Measurements from ENCODE around the gene PDZD7.

PDZD7 gene

DNA sequence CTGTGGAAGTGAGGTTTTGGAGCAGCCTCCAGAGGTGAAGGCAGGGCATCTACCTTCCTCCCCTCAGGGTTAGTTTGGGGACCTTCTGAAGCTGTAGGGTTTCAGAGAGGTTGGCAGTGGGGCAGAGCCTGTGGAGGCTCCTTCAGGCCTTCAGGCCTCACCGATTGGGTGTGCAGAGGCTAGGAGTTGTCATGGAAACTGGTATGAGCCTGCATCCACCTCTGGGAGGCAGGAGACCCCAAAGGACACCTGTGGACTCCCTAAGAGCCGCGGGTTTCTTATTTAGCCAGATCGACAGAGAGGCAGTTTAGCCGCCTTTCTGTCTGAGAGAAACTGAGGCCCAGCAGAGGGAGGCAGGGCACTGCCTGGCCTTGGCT lies 29.3 kb downstream of the PDZD7 start:
- no peak for DNase-seq (ENCODE audit: low spot score)

DNA sequence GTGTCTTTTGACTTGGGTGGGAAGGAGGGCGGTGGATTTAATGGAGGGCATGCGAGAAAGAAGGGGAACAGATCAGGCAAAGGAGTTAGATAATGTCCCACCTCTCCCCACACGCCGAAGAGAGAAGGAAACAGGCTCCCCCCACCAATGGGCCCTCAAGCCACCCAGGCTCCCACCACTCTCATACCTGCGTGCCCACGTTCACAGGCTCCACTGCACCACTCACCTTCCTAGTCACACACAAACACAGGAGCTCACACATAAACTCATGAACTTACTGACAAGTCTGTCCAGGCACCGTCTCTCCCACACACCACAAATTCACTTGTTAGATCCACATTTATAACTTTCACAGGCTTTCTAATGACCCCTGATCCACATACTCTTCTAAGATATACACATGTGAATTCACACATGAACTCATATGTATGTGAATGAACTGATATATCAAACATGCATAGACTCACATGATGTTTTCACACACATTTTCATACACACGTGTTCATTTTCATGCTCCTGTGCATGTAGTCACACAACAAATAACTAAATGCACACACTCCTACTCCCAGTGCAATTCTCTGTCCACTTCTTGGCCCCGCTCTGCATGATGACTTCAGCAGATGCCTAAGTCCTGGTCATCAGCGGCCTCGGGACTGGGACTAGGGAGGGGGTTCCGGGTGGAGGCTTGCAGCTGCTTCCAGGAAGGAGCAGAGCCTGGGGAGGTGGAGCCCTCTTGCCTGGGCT lies 29.8 kb downstream of the PDZD7 start:
- peak; percentile 91 for DNase-seq (ENCODE audit: low spot score)

DNA sequence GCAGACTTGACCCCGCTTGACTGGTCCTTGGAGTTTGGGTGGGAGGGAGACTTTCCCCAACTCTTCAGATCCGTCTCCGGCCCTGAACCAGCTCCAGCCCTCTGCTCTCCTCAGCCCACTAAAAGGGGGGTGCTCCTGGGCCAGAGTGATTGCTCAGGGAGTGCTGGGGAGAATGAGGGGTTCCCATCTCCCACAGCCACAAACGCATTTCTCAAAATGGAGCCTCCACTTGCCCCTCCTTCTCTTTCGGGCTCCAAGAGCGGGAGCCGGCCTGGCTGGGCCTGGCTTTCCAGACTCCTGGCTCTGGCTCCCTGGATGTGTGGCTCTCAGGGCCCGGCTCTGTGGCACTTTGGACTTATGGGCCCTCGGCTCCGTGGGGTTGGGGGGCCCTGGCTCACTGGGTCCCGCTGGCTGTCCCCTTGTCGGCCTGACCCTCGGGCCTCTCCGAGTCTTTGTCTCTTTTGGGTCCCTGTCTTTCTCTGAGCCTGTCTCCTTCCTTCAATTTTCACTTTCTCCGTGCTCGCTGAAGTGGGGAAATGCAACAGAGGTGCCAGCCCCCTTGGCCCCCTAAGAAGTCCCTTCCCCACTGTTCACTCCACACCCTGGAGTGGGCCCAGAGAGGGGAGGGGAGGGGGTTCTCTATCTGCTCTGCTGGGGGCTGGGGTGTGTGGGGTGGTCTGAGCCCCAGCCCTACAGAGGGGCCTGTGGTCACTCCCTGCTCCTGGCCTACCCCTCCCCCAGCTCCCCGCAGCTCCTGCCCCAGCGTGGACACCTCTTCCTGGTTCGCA lies 30.6 kb downstream of the PDZD7 start:
- DNase-seq (ENCODE audit: low spot score), result peak; percentile 55

DNA sequence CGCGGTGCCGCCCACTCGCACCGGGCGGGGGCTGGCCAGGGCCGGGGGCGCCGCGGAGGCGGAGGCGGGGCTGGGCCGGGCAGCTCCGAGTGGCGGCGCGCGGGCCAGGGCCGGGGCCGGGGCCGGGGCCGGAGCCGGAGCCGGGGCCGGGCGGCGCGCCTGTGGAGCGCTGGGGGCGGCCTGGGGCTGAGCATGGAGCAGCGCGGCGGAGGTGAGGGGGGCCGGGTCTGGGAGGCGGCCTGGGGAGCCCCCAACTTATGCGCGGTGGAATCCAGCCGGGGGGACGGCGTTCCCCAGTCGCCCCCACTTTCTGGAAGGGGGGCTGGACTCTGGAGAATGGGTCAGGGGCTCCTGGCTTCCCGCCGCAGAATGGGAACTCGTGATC lies 31.2 kb downstream of the PDZD7 start, which contains the start of gene LZTS2:
Gene LZTS2 (plus strand): TSS at position 67 of the 385 bp plus-strand sequence. CDS start 2,731 bp downstream, outside the sequence.
- DNase-seq (ENCODE audit: low spot score), result no peak

DNA sequence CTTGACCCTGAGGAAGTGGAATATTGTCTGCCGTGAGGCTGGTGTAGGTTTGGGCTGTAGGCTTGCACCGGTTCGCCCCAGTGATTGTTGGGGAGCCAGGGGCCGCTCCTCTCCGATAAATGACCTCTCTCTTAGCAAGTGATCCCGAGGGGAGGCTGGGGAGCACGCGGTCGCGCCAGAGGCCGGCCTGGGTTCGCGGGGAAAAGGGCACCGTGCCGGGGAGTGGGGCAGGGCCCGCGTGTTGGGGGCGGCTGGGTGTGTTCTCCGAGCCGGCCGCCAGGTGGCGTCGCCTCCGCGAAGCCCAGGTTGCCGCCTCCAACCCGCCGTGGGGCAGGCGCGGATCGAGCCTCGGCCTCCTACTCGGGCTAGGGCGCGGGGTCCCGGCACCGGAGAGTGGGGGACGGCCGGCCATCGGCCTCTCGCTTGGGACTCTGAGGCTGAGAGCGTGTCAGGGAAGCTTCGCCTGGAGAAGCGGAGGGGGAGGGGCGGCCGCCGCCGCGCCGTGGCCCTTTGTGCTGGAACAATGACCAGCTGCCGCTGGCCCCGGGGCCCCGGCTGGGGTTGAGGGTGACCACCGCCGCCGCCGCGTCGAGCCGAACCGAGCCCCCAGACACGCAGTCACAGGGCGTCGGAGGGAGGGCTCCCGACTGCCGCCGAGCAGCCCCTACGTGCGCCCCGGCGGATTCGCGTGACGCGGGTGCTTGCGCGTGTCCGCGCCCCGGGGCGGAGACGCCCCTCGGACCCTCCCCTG lies 31.8 kb downstream of the PDZD7 start:
- peak; percentile 88 for DNase-seq (ENCODE audit: low spot score)

DNA sequence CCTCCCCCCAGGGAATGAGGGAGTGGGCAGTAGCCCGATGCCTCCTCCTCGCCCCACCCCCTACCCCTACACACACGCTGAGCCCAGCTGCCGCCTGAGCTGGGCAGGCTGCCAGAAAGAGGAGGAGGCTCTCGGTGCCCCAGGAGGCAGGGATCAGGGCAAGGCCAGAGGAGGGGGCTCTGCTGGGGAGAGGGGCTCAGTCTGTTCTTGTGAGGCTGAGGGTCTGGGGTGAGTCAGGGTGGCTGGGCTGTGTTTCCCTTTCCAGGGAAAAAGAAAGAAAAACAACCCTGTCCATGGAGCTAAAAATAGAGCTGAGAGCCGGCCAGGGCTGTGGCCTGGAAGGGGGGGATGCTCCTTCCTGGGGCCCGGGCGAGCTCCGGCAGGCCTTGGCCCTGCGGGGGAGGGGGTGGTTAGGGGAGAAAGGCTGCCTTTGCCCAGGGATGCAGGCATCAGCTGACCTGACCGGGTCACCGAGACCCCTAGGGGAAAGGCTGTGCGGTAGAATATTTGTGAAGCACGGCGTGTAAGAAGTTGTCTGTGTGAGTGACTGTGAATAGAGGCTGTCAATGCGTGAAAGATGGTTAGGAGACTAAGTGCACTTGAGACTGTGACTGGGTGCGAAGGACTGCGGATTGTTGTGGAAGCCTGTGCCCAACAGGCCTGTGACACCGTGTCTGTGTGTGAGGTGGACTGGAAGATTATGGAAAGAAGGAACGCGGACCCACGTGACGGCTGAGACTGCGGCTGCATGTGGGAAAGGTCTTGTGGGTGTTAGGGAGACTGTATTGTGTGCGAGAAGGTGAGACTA lies 32.5 kb downstream of the PDZD7 start:
- peak; percentile 98 for DNase-seq (ENCODE audit: low spot score)

DNA sequence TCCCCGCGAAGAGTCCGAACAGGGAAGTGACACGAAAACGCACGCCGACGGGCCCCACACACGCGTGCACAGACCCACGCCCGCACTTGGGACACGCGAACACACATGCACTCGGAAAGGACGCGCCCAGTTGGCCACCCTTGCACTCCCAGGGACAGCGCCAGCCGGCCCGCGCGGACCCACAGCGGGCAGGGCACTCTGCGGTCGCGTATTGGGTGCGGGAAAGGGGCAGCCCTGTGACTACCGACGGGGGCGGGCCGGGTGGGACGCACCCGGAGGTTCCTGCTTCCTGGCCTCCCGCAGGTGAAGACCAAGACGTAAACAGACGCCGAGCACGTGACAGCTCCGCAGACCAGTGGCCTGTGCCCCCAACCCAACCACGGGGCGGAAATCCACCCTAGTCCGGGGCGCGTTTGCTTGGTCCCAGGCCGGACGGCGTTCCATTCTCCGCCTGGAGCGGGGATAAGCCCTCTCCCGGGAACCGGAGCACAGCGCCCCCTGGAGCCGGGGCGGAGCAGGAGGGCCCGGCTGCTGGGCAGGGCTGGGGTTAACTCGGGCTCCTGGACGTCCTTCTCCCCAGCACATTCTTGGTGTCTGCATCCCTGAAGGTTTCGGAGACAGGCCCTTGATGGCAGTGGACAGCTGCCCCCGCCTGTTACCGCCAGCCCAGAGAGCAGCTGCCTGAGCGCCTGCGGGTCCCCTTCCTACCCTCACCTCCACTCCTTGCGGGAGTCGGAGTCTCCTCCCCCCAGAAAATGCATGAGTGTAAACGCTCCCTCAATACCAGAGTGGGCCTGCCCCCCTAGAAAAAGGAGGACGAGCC lies 33.4 kb downstream of the PDZD7 start:
- peak; percentile 83 for DNase-seq (ENCODE audit: low spot score)

DNA sequence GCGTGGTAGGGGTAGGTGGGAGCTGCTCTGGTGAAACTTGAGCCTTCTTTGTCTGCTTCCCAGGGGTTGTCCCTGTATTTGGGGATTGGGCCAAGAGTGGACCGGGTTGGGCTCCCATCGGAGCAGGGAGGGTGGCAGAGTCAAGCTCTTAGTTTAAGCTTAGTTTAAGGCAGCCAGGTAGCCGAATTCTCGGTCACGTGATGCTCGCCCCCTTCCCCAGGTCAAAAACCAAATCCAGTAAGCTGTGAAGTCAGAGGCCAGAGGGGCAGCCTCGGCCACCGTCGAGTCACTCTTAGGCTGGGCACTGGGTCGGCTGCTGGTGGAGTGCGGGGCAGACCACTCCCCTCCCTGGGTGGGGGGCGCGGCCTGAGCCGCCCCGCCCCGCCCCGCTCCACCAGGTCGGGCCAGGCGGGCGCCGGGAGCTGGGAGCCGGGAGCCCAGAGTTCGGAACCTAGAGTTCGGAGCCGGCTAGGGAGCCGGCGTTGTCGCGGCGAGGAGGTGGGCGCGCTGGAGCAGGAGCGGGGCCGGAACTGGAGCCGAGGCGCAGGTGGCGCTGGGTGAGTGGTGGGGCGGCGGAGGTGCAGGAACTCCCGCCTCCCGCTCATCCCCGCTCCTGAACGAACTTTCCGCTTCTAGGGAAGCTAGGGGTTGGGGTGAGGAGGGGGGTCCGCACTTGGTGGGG lies 34.1 kb downstream of the PDZD7 start:
- no peak for DNase-seq (ENCODE audit: low spot score)

DNA sequence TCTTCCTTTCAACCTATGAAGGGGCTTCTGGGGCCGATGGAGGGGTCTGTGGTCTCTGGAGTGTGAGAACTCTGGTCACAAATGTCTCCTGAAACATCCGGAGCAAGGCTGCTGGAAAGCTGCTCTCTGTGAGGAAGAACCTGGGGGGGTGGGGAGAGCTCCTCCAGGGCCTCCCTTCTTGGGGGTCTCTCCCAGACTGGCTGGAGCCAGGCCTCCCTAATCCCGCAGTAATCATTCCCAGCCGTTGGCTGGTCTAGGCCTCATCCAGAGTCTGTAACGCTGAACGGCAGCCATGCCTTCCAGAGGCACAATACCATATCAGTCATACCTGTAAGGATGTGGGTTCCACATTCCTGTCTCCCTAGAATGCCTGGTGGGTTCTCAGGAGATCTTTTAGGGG lies 35.7 kb downstream of the PDZD7 start:
- no peak for DNase-seq (ENCODE audit: low spot score)

DNA sequence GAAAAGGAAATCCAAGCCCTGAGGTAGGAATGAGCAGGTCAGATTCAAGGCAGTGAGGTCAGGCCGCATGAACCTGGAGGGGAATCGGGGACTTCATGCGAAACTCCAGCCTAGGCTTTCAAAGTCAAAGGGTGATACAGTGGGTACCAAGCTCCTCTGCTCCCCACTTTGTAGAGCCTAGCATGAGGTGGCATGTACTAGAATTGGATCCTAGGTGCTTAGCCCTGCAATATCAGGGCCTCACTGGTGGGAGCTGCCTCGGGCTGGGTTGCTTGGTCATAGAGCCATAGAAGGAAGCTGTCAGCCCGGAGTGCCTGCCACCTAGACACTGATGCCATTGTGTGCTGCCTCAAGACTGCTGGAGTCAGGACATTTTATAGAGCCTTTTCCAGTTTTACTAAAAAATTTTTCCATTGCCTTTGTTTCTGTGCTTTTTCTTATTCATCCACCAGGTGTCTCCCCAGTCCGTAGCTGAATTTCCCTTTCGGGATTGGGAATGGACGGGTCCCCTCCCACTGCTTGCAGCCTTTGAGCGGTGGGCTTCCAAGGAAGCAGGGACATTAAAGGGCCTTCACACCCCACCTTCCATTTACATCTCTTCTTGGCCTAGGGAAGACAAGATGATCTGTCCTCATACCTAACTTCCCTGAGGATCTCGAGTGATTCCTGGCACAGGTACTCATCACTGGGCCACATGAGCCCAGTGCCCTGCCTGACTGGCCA lies 36.8 kb downstream of the PDZD7 start:
- DNase-seq (ENCODE audit: low spot score), result peak; percentile 75

DNA sequence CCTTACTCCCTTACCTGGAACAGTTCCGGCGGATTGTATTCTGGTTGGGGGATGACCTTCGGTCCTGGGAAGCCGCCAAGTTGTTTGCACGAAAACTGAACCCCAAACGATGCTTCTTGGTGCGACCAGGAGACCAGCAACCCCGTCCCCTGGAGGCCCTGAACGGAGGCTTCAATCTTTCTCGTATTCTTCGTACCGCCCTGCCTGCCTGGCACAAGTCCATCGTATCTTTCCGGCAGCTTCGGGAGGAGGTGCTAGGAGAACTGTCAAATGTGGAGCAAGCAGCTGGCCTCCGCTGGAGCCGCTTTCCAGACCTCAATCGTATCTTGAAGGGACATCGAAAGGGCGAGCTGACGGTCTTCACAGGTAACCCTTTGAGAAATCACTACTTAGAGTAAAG lies 41.8 kb downstream of the PDZD7 start:
- no peak for DNase-seq (ENCODE audit: low spot score)

DNA sequence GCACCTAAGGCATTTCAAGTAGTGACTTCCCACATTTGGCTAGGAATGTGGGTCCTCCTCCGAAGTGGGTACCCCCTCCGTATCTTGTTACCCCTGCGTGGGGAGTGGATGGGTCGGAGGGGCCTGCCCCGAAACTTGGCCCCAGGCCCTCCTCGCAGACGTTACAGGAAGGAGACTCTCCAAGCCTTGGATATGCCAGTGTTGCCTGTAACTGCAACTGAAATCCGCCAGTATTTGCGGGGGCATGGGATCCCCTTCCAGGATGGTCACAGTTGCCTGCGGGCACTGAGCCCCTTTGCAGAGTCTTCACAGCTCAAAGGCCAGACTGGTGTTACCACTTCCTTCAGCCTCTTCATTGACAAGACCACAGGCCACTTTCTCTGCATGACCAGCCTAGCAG lies 42.8 kb downstream of the PDZD7 start:
- DNase-seq (ENCODE audit: low spot score), result no peak

DNA sequence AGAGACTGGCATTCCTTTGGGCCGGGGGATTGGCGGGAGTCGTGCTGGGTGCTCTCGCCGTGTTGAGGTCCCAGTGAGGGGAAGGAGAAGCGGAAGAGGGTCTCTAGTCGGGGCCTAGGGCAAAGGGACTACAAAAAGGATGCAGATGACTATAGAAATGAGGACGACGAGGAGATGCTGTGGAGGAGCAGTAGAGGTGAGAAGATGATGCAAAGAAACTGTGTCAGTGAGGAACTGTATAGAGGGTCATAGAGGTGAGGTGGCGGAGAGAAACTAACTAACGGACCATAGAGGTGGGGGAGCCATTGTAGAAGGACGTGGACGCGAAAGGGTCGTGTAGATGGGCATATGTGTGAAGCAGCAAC lies 43.3 kb downstream of the PDZD7 start:
- no peak for DNase-seq (ENCODE audit: low spot score)

DNA sequence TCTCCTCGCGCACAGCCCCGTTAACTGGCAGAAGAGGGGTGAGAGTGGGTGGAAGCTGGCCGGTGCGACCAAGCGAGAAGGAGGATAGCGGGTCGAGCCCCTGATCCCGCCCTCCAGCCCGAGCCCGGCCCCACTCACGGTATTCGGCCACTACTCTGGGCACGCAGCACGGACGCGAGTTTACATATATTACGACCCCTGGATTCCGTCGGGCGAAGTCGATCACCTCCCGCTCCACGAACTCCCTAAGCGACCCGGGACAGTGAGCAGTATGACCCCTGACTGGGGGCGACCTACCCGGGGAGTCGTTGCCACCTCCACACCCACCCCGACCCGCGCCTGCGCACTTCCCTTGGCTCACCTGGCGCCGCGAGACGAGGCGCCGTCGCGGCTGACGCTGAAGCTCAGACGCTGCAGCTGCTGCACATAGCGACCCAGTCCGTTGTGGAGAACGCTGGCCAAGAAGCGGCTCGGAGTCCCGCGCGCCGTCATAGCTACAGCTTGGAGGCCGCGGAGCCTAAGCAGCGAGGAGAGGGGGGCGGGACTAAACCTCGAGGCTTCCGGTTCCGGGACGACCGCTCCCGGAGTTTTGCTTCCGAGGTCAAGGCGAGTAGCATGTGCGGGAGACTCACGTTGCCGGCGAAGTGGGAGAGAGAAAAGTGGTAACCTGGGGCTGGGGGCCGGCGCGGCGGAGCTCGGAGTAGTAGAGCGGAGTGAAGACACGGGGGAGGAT lies 43.8 kb downstream of the PDZD7 start, which contains the start of the genes MRPL43 and TWNK:
Gene MRPL43 (minus strand): TSS at position 546 of the 733 bp plus-strand sequence. CDS start 54 bp downstream, at position 492.
Gene TWNK (plus strand): TSS at position 592 of the 733 bp plus-strand sequence. CDS start 668 bp downstream, outside the sequence.
- DNase-seq (ENCODE audit: low spot score), result peak; percentile 85

DNA sequence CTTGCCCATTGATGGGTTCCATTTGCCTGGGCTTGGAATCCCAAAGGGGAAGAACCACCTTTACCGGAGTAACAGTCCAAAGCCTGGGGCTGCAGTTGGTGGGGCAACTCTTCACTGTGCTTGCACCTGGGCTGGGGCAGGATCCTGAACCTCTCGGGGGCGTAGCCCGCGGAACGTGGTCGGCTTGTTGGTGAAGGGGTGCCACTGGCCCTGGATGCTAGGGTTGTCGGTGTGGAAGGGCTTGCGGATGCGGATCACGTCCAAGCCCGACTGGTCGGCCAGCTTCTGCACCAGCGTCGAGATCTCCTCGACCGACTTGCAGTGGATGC lies 44.3 kb downstream of the PDZD7 start:
- no peak for DNase-seq (ENCODE audit: low spot score)

DNA sequence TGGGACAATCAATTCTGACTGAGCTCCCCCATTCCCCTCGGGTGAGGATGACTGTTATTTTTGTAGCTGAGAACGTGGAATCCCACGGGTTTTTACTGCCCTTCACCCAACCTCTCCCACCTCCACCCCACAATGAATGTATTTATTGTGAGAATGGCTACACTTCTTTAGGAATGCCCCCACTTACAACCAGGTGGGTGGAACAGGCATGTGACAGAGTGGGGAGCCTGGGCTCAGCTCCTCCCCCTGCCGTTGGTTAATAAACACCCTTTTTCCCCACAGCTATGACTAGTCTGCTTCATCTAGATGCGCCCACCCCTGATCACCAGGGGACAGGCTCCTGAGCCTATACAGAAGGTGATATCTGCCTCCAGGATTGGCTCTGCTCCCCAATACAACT lies 45.6 kb downstream of the PDZD7 start:
- no peak for DNase-seq (ENCODE audit: low spot score)

DNA sequence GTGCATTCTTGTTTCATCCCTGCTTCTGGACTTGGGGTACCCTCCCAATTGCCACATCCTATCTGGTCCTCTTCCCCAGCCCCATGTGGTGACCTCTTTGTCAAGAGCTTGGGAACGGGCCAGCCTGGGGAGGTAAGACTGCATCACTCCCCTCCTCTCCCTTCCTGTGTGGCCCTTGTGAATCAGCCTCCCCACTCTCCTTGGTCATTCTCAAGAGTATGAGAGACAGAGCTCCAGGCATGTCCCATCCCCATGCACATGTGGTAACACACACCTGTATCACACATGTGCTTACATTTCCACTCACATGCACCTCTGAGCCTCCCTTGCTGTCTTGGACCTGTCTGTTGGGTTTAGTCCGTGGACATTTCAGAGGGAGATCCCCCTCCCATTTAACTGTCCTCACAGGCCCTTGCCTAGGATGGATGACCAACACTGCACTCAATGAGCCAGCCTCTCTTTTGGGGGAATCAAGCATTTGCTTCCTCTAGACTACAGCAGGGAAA lies 46.2 kb downstream of the PDZD7 start:
- no peak for DNase-seq (ENCODE audit: low spot score)

DNA sequence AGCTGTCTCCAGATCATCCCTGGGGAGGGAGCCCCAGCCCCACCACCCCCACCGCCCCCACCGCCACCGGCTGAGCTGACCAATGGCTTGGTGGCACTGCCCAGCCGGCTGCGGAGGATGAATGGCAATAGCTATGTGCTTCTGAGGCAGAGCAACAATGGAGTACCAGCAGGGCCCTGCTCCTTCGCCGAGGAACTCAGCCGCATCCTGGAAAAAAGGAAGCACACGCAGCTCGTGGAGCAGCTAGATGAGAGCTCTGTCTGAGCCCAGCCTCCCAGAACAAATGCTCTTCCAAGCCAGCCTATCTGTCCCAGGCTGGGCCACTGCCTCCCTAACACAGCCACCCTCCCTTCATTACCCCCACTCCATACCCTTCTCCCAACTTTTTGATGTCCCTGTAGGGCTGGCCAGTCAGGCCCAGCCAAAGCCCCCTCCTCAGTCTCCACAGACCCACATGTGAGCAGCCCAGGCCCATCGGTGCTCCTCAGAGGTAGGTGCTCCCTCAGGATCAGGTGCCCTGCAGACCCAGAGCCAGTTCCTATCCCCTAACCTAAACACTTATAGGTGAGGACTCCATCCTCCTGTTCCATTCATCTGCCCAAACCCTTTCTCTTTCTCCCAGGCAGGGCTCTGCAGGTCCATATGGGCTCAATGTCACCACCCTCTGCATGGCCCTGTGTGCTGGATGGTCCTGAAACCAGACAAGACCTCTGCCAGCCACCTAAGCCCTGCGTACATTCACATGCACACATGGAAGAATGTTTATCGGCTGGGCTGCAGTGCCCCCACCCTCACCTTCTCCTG lies 46.9 kb downstream of the PDZD7 start:
- DNase-seq (ENCODE audit: low spot score), result no peak
